GM19455 (cell line): ENCODE data around the gene ATP7A.
"Not testable (repeated sequence)": the region's sequence is repeated elsewhere in the genome, so short reads cannot be mapped to it uniquely, and the experiment has no call there.

ENCODE experiments used
- ATAC-seq: cut with Tn5 transposase; IDR thresholded peaks from one replicate; pipeline ENCODE4 v1.9.1; 2021; ENCODE audit not compliant: unreplicated experiment

Gene ATP7A

DNA sequence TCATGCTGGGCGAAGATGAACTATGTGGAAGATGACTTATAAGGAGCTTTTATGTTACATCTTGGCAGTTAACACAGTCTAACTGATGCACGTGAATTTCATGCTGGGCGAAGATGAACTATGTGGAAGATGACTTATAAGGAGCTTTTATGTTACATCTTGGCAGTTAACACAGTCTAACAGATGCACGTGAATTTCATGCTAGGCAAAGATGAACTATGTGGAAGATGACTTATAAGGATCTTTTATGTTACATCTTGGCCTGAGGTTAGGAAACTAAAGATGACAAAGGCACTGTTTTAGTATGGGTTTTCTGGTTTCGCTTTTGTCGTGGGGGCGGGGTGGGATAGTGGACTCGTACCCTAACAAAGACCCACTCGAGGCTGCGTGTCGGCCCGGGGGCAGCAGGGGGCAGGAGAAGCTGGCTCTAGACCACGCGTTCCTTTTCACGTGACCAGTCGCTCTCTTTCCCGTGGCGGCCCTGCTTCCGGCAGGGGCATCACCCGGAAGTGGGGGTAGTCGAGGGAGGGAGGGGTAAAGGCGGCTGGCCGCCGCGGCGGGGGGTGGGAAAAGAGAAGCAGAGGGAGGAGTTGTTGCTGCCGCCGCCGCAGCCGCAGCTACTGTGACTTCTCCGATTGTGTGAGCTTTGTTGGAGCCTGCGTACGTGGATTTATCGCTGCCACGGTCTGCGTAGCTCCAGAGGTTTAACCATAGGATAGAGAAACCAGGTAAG lies at the start of gene ATP7A:
Gene ATP7A, plus strand, starts transcription at position 586 of the 733 bp plus-strand sequence. CDS start 60,949 bp downstream, outside the sequence.
- ATAC-seq, result peak; percentile 91

- no peak for ATAC-seq
Observed at GRCh38 chrX:77875372-77875771, 35.1 kb upstream of the ATP7A start.

DNA sequence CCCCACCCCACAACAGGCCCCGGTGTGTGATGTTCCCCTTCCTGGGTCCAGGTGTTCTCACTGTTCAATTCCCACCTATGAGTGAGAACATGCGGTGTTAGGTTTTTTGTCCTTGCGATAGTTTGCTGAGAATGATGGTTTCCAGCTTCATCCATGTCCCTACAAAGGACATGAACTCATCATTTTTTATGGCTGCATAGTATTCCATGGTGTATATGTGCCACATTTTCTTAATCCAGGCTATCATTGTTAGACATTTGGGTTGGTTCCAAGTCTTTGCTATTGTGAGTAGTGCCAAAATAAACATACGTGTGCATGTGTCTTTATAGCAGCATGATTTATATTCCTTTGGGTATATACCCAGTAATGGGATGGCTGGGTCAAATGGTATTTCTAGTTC lies 29.1 kb upstream of the ATP7A start:
- ATAC-seq, result not testable (repeated sequence)

DNA sequence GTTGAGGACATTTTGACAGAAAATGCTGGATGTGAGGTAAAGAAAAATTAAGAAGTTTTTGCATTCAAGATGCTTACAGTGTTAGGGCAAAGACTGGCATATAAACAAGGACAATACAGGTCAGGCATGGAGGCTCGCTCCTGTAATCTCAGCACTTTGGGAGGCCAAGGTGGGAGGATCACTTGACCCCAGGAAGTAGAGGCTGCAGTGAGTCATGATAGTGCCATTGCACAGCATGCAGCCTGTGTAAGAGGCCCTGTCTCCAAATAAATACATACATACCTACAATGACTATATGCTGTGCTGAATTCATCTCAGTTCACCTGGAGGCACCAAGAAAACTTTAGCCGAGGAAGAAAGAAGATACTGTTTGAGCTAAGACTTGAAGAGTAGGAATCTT lies 17.6 kb upstream of the ATP7A start:
- ATAC-seq, result no peak

DNA sequence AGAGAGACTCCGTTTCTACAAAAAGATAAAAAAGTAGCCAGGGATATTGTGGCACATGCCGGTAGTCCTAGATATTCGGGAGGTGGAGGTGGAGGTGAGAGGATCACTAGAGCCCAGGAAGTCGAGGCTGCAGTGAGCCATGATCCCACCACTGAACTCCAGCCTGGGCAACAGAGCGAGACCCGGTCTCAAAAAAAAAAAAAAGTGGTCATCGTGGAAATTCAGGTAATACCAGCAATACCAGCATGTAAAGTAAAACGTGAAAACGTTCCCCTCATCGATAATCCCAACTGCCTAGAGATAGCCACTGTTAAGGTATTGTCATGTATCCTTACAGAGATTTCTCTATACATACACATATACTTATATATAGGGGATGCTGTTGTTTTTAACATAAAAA lies 16.8 kb upstream of the ATP7A start:
- no peak for ATAC-seq

DNA sequence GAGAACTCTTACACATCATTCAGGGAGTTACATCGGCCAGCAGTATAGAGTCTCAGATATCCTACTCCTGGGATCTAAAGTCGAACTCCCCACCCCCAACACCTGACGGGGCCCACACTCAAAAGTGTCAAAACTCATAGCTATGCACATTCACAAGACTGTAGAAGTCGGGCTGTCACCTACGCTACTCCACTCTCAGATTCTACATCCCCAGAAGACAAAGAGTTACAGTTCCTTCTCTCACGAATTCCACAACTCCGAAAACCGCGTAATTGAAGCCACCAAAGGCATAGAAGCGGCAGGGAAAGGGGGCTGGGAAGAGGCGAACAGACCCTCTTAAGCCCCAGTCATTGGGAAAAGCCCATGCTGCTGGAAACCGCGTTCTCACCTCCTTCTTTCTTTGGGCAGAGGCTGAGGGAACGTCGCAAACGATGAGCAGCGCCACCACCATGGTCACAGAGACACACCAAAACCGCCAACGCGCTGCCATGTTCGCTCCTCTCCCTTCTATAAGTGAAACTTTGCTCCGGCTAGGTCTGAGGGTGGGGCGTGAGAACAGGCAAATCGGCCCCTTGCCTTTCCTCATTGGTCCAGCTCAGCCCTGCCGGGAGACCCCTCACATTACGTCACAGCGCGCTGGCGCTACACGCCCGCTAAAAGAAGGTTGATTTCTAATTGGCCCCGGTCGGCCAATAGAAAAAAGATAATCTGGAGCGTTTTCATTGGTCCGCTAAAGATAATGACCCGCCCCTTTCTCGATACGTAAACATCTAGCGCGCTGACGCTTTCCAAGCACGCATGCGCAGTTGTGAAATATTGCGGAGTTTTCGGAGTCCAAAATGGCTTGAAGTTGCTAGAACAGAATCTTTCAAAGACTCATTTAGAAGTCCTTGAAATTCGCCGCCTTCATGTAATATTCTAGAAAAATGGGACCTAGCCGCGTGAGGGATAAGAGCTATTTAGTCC lies 15.3 kb upstream of the ATP7A start, which contains the start of gene MAGT1:
Gene MAGT1, minus strand, starts transcription at position 515 of the 966 bp plus-strand sequence. Its CDS starts 25 bp downstream, at position 490.
- peak; percentile 93 for ATAC-seq

- peak; percentile 64 for ATAC-seq
Observed at GRCh38 chrX:77899081-77899828, 11.2 kb upstream of the ATP7A start, which contains the start of gene COX7B. TSS of gene COX7B (plus strand) at chrX:77899468. CDS start at chrX:77899554, 86 bp downstream.

GRCh38 chrX:77900688-77901087 lies 9.8 kb upstream of the ATP7A start:
- no peak for ATAC-seq

DNA sequence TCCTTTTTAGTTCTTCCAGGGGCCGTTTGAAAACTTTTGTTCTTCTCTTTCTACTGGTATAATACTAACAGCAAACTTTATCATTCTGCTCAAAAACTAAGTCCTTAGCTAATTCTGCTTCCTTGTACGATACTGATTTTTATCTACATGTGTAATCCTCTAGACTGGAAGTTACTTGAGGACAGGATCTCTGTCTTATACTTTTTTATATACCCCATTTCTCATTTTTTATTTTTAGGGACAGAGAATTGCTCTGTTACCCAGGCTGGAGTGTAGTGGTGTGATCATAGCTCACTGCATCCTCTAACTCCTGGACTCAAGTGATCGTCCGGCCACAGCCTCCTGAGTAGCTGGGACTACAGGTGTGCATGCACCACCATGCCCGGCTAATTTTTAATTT lies 9.0 kb upstream of the ATP7A start:
- ATAC-seq, result no peak

- ATAC-seq, result no peak
Observed at GRCh38 chrX:77917294-77917933, 6.9 kb downstream of the ATP7A start.

DNA sequence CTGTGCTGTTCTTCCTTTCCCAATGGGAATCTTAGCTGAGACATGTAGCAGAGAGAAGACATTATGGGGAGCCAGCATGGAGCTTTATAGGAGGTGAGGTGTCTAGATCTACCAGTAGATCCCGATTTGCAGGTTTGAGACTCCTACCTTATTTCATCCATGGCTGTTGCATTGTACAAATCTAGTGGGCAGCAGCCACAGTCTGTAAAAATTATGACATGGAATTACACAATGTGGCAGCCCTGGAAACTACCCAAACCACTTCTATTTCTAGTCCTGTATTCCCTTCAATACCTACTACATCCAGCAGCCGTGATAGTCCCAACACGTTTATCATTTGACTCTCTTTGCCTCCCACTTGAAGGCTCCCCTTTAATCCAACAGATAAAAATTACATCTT lies 8.1 kb downstream of the ATP7A start:
- ATAC-seq, result no peak

GRCh38 chrX:77919370-77919769 lies 8.9 kb downstream of the ATP7A start:
- not testable (repeated sequence) for ATAC-seq

- no peak for ATAC-seq
Observed at GRCh38 chrX:77922787-77923186, 12.3 kb downstream of the ATP7A start.

DNA sequence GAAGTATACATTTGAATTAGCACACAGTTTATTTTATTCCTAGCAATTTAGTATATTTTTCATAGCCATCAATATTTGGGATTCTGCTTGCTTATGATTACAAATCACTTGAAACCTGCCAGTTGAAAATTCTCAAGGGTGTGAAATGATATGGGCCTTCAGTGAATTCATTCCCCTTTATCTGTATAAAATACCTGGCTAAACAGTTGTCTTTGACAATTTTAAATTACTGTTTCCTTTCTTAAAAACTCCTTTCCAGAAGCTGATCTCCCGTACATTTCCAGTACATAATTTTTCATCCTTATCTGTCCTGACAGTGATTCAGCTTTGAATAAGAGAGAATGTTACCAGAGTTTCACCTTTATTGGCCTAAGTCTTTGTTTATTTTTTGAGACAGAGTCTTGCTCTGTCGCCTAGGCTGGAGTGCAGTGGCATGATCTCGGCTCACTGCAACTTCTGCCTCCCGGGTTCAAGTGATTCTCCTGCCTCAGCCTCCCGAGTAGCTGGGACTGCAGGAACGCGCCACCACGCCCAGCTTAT lies 13.9 kb downstream of the ATP7A start:
- ATAC-seq, result no peak

DNA sequence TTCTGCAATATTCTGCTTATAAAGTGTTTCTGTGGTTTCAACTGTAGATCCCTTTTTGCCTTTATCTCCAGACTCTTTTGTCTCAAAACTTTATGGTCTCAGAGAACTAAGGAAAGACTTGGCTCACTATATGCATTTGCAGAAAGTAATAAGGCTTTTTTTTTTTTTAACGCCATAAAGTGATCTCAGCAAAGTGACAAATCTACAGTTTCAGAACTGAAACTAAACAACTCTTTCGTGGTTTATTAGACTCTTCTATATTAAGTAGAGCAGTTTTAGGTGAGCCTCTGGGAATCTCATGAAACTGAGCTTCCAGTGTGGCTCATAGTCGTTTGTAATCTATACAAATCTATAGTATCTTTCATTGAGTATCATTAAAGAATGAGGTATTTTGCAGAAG lies 15.3 kb downstream of the ATP7A start:
- no peak for ATAC-seq

DNA sequence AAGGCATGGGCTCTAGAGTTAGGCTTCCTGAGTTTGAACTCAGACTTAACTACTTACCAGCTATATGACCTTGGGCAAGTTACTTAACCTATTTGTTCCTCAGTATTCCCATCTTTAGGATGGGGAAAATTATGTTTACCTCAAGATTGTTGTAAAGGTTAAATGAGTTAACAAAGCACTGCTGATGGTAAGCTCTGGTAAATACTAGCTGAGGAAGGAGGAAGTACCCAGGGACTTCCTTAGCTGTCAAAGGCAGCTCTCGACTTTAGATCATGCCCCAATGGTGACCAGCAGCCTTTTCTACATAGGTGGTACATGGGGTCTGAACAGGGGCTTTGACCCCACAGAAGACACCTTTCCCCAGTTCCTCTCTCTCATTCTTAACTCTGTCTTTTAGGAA lies 20.1 kb downstream of the ATP7A start:
- ATAC-seq, result no peak

DNA sequence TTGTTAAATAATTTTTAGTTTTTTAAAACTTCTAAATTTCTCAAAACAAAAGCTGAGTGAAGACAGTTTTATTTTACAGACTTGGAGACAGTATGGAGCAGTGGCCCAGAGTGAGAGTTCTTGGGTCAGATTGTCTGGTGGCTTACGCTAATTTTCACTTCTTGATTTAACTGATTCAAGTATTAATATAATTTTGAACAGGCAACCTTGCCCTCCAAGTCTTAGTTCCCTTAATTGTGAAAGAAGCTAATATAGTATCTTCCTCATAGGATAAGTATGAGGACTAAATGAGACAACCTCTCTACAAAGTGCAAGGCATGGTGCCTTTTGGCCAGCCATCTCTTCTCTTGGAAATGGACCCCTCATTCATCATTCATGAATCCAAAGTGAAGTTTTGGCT lies 25.4 kb downstream of the ATP7A start:
- no peak for ATAC-seq

- ATAC-seq, result no peak
Observed at GRCh38 chrX:77936299-77936698, 25.8 kb downstream of the ATP7A start.

- no peak for ATAC-seq
Observed at GRCh38 chrX:77937291-77937690, 26.8 kb downstream of the ATP7A start.

GRCh38 chrX:77938083-77938680 lies 27.7 kb downstream of the ATP7A start:
- no peak for ATAC-seq
